ENCODE data around the gene ZNHIT2. TPM values are rescaled to one million over a fixed set of nuclear protein-coding genes. Genes with fewer than 3 reads are reported as not detected.

ZNHIT2 gene
- total RNA-seq (2022; extraction: Qiagen RNA extraction) = 13.2 to 25.1 TPM (median 24.8 TPM) in 5 replicates

GRCh38 chr11:65117206-65118096 is at the start of gene ZNHIT2:
ZNHIT2 (minus strand) TSS chr11:65117701; CDS start chr11:65117653, 48 bp downstream.

DNA sequence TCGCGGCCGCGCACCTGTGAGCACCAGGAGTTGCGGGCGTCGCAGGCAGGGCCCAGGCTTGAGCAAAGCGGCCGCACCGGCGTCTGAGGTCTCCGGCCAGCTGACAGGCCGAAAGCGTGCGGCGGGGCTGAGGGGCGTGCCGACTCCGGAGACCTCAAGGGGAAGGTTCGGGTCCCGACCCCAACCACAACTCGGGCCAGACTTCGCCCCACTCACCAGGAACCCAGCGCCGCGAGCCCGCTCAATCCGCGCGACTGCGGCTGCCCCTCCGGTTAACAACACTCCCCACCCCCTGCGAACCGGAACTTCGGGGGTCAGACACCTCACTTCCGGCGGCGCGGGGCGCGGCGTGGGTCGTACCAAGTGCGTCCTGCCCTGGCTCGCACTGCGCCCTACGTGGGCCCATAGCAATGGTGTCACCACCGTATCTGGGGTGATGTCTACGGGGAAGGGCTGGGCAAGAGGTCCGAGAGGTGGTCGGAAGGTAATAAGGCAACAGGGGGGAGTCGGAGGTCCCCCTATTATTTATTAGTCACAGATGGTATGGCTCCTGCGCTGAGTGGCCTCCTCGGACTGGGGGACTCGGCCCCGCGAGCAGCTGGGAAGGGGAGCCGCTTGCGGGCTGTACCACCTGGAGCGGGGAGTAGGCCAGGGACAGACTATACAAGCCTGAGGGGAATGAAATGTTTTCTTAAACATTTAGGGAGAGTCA is 16.9 kb upstream of the ZNHIT2 start, which contains the start of gene SYVN1:
Gene SYVN1, minus strand, starts transcription at position 280 of the 712 bp plus-strand sequence. CDS start 918 bp downstream, outside the sequence.

GRCh38 chr11:65121865-65122696 is 4.6 kb upstream of the ZNHIT2 start, which contains the start of the genes FAU and MRPL49:
FAU (minus strand) TSS chr11:65122134; CDS start chr11:65121813, 321 bp downstream.
MRPL49 (plus strand) TSS chr11:65122321; CDS start chr11:65122347, 26 bp downstream.

GRCh38 chr11:65111744-65112545 is 5.6 kb downstream of the ZNHIT2 start, which contains the start of gene TM7SF2:
TM7SF2 (plus strand) TSS chr11:65111872; CDS start chr11:65112016, 144 bp downstream.

DNA sequence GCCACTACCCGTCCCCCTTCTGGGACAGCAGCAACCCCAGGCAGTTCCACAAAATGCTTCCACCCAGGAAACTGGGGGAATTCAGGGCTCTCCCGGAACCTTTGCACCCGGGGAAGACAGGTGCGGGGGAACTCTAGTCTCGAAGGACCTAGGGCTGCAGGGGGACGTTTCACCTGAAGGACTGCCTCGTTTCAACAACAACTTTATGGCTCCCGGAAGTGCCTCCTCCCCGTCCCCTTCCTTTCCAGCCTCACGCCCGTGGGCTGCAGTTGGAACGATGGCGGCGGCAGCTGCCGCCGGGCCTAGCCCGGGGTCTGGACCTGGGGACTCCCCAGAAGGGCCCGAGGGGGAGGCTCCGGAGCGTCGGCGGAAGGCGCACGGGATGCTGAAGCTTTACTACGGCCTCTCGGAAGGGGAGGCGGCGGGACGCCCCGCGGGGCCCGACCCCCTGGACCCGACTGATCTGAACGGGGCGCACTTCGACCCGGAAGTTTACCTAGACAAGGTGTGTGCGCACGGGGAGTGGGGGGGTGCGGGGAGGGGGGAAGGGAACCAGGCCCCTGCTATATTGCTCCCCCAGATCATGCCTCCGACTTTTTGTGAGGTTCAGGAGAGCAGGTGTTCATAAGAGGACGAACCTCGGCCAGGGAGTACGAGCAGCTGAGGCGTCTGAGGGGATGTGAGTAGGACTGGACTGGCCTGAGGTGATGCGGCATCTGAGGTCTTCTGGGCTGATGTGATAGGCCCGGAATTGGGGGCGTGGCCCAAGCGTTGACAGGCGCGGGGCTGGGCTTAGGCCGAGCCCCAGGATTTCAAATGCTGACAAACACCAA is 21.3 kb downstream of the ZNHIT2 start, which contains the start of gene VPS51:
Gene VPS51, plus strand, starts transcription at position 241 of the 833 bp plus-strand sequence. Its CDS starts 37 bp downstream, at position 278.

DNA sequence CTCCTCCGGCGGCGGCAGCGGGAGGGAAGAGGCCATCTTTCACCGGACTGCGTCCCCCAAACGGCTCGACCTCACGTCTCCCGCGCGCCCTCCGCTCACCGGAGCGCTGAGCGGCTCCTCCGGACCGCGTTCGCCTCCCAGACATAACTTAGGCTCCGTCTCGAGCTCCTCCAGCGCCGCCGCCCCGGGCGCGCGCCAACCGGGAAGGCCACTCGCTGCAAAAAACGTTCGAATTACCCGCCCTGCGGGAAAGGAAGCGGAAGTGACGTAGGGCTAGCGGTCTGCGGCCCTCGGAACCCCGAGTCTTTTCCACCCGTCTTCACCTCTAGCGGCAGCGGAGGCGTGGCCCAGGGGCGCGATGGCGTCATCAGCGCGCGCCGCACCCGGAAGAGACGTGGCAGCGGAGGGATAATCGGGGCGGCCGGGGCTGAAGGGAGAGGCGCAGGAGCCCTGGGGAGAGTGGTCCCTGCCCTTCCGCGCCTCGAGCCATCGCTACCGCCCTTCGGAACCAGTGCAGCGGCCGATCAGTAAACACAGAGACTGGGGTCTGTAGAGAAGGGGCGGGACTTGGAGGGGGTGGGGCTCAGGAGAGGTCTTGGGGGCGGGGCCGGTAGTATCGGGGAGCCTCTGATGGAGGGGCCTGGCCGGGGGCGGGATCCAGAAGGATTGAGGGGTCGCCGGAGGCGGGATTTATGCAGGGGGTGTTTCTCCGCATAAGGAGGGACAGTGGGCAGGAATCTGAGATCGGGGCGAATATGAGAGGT is 33.5 kb downstream of the ZNHIT2 start, which contains the start of the genes CDCA5 and ZFPL1:
Gene CDCA5, minus strand, starts transcription at position 207 of the 764 bp plus-strand sequence. Its CDS starts 62 bp downstream, at position 145.
Gene ZFPL1, plus strand, starts transcription at position 389 of the 764 bp plus-strand sequence. CDS start 477 bp downstream, outside the sequence.

Other genes starting within 250 kb of the ZNHIT2 start
- gene EHD1, start 239.1 kb downstream of the ZNHIT2 start, total RNA-seq (2022; extraction: Qiagen RNA extraction) = 98.0 to 142 TPM (median 132 TPM) in 5 replicates
- gene ATG2A, start 200.5 kb downstream of the ZNHIT2 start, total RNA-seq (2022; extraction: Qiagen RNA extraction) = 12.4 to 25.1 TPM (median 23.4 TPM) in 5 replicates
- 4.5 to 6.9 TPM (median 4.9 TPM) in 5 replicates for gene PPP2R5B, start 193.0 kb downstream of the ZNHIT2 start, total RNA-seq (2022; extraction: Qiagen RNA extraction)
- gene GPHA2, start 181.8 kb downstream of the ZNHIT2 start, total RNA-seq (2022; extraction: Qiagen RNA extraction) = not detected in 5 replicates
- gene MAJIN, start 145.6 kb downstream of the ZNHIT2 start, total RNA-seq (2022; extraction: Qiagen RNA extraction) = not detected in 5 replicates
- 0.74 to 1.0 TPM (median 0.96 TPM) in 5 replicates for gene BATF2, start 120.7 kb downstream of the ZNHIT2 start, total RNA-seq (2022; extraction: Qiagen RNA extraction)
- gene ARL2, start 103.5 kb downstream of the ZNHIT2 start, total RNA-seq (2022; extraction: Qiagen RNA extraction) = 167 to 196 TPM (median 191 TPM) in 5 replicates
- gene SNX15, start 90.3 kb downstream of the ZNHIT2 start, total RNA-seq (2022; extraction: Qiagen RNA extraction) = 20.7 to 25.8 TPM (median 23.6 TPM) in 5 replicates
- 33.4 to 59.7 TPM (median 56.5 TPM) in 5 replicates for gene SAC3D1, start 76.5 kb downstream of the ZNHIT2 start, total RNA-seq (2022; extraction: Qiagen RNA extraction)
- gene NAALADL1, start 59.1 kb downstream of the ZNHIT2 start, total RNA-seq (2022; extraction: Qiagen RNA extraction) = 0.03 TPM in 1 of 5 replicates, not detected in the others
- 56.7 to 72.8 TPM (median 69.2 TPM) in 5 replicates for gene CDCA5, start 33.7 kb downstream of the ZNHIT2 start, total RNA-seq (2022; extraction: Qiagen RNA extraction)
- 32.3 to 35.1 TPM (median 33.5 TPM) in 5 replicates for gene ZFPL1, start 33.5 kb downstream of the ZNHIT2 start, total RNA-seq (2022; extraction: Qiagen RNA extraction)
- 50.1 to 57.1 TPM (median 54.1 TPM) in 5 replicates for gene VPS51, start 21.5 kb downstream of the ZNHIT2 start, total RNA-seq (2022; extraction: Qiagen RNA extraction)
- gene TM7SF2, start 5.8 kb downstream of the ZNHIT2 start, total RNA-seq (2022; extraction: Qiagen RNA extraction) = 4.2 to 8.3 TPM (median 6.2 TPM) in 5 replicates
- 801 to 1,074 TPM (median 1,010 TPM) in 5 replicates for gene FAU, start 4.4 kb upstream of the ZNHIT2 start, total RNA-seq (2022; extraction: Qiagen RNA extraction)
- 72.1 to 80.3 TPM (median 75.3 TPM) in 5 replicates for gene MRPL49, start 4.6 kb upstream of the ZNHIT2 start, total RNA-seq (2022; extraction: Qiagen RNA extraction)
- gene SYVN1, start 16.8 kb upstream of the ZNHIT2 start, total RNA-seq (2022; extraction: Qiagen RNA extraction) = 30.5 to 45.9 TPM (median 41.9 TPM) in 5 replicates
- gene SPDYC, start 52.5 kb upstream of the ZNHIT2 start, total RNA-seq (2022; extraction: Qiagen RNA extraction) = not detected in 5 replicates
- gene CAPN1, start 64.2 kb upstream of the ZNHIT2 start, total RNA-seq (2022; extraction: Qiagen RNA extraction) = 97.2 to 123 TPM (median 115 TPM) in 5 replicates
- 13.4 to 15.9 TPM (median 15.1 TPM) in 5 replicates for gene POLA2, start 144.3 kb upstream of the ZNHIT2 start, total RNA-seq (2022; extraction: Qiagen RNA extraction)
- 13.4 to 21.3 TPM (median 16.9 TPM) in 5 replicates for gene CDC42EP2, start 197.2 kb upstream of the ZNHIT2 start, total RNA-seq (2022; extraction: Qiagen RNA extraction)
- gene DPF2, start 216.2 kb upstream of the ZNHIT2 start, total RNA-seq (2022; extraction: Qiagen RNA extraction) = 39.4 to 46.7 TPM (median 40.4 TPM) in 5 replicates
- 0.60 to 1.1 TPM (median 1.0 TPM) in 5 replicates for gene TIGD3, start 237.1 kb upstream of the ZNHIT2 start, total RNA-seq (2022; extraction: Qiagen RNA extraction)

Measured in A549 treated with CORT108297 at 1 μM for 4 hours (cell line).